LNCAP (cell line): ENCODE results near the gene TCEA3.

Source experiments
- TF ChIP-seq, protein P1 (sequence below): fragments of 450-650 bp; IDR thresholded peaks from 2 replicates; pipeline ENCODE4 v1.5.1; 2017; ENCODE audit warnings: mild to moderate bottlenecking

TCEA3 gene

GRCh38 chr1:23341931-23342692 is 82.4 kb downstream of the TCEA3 start:
- TF ChIP-seq, protein P1, sequence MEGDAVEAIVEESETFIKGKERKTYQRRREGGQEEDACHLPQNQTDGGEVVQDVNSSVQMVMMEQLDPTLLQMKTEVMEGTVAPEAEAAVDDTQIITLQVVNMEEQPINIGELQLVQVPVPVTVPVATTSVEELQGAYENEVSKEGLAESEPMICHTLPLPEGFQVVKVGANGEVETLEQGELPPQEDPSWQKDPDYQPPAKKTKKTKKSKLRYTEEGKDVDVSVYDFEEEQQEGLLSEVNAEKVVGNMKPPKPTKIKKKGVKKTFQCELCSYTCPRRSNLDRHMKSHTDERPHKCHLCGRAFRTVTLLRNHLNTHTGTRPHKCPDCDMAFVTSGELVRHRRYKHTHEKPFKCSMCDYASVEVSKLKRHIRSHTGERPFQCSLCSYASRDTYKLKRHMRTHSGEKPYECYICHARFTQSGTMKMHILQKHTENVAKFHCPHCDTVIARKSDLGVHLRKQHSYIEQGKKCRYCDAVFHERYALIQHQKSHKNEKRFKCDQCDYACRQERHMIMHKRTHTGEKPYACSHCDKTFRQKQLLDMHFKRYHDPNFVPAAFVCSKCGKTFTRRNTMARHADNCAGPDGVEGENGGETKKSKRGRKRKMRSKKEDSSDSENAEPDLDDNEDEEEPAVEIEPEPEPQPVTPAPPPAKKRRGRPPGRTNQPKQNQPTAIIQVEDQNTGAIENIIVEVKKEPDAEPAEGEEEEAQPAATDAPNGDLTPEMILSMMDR, result no peak

GRCh38 chr1:23339632-23340031 is 84.9 kb downstream of the TCEA3 start:
- TF ChIP-seq, protein P1, result no peak

GRCh38 chr1:23337869-23338268 is 86.7 kb downstream of the TCEA3 start:
- TF ChIP-seq, protein P1, result no peak

GRCh38 chr1:23331713-23332112 is 92.8 kb downstream of the TCEA3 start:
- TF ChIP-seq, protein P1, result no peak
